Erythroblast (primary cell): ENCODE data around the gene TFDP2.
A peak's percentile ranks its signal among the peaks of the same experiment; 100 is the strongest.
"Not testable (repeated sequence)": the region's sequence is repeated elsewhere in the genome, so short reads cannot be mapped to it uniquely, and the experiment has no call there.

Source experiments
- DNase-seq, 2 experiments: peaks; one replicate each; lab custom pipeline; 2025; lab: John Stamatoyannopoulos, UW
- GATA1 ChIP-seq: IDR thresholded peaks from 2 replicates; pipeline ENCODE4 v1.6.1; 2011; ENCODE audit warnings: low read depth, mild to moderate bottlenecking, control low read depth, low read length, moderate library complexity
- POLR2A ChIP-seq: IDR thresholded peaks from 2 replicates; pipeline ENCODE4 v1.6.1; 2011; ENCODE audit warnings: mild to moderate bottlenecking, low read length

Gene TFDP2

DNA sequence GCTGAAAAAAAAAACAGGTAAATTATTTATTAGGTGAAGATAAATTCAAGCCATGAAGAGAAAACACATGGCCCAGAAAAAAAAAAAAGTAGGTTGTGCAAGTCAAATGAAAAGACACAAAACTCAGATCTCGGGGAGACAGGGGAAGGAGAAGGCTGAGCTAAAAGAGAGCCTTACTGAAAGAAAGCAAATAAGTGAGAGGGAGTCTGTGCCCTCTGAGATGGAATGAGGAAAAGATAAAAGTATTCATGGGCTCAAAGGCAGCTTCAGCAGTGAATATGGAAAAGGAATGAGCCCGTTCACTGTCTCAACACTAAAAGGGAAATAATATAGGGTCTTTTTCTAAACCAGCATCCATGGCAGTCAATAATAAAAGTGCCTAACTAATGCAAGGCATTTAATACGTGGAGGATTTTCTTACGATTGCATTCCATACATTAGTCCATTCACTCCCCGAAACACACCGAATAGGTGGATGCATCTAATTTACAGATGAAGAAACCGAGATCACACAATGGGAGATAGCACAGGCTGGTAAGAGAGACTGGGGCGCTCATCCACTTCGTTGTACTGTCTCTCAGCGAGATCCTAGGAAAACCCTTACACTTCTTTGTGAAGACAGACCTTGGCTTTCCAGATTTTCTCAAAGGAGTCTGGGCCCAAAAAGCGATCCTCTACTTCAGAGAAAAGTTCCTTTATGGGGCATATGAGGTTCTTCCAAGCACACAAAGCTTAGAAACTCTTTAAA, 1.1 kb downstream of the TFDP2 start:
- DNase-seq = peak; percentile 40 to 48
- no peak for TF ChIP-seq GATA1
- TF ChIP-seq POLR2A = no peak

GRCh38 chr3:142144587-142144986, 4.8 kb downstream of the TFDP2 start:
- DNase-seq = not testable (repeated sequence)

DNA sequence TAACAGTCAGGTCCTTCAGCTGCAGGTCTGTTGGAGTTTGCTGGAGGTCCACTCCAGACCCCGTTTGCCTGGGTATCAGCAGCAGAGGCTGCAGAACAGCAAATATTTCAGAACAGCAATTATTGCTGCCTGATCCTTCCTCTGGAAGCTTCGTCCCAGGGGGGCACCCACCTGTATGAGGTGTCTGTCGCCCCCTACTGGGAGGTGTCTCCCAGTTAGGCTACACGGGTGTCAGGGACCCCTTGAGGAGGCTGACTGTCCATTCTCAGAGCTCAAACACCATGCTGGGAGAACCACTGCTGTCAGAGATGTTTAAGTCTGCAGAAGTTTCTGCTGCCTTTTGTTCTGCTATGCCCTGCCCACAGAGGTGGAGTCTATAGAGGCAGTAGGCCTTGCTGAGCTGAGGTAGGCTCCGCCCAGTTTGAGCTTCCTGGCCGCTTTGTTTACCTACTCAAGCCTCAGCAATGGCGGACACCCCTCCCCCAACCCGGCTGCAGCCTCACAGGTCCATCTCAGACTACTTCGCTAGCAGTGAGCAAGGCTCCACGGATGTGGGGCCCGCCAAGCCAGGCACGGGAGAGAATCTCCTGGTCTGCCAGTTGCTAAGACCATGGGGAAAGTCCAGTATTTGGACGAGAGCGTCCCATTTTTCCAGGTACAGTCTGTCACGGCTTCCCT, 8.6 kb downstream of the TFDP2 start:
- DNase-seq = peak; percentile 46 to 63

GRCh38 chr3:142137089-142137488, 12.3 kb downstream of the TFDP2 start:
- not testable (repeated sequence) for DNase-seq

- TF ChIP-seq POLR2A (no peak), GATA1 (no peak)
- no peak for DNase-seq
These were observed 14.5 kb downstream of the TFDP2 start for GRCh38 chr3:142134799-142135325.

DNA sequence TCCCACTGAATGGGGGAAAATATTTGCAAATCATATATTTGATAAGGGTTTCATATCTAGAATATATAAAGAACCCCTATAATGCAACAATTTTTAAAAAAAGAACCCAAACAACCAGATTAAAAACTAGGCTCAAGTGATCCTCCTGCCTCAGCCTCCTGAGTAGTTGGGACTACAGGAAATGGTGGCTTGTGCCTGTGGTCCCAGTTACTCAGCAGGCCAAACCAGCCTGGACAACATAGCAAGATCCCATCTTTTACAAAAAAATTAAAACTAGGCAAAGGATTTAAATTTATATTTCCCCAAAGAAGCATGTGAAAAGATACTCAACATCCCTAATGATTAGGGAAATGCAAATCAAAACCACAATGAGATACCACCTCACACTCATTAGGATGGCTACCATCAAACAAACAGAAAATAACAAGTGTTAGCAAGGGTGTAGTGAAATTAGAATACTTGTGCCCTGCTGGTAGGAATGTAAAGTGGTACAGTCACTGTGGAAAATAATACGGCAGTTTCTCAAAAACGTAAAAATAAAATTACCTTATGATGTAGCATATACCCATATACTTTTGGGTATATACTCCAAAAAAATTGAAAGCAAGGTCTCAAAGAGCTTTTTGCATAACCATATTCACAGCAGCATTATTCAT, 19.7 kb downstream of the TFDP2 start:
- TF ChIP-seq POLR2A = no peak
- no peak for TF ChIP-seq GATA1
- no peak for DNase-seq

DNA sequence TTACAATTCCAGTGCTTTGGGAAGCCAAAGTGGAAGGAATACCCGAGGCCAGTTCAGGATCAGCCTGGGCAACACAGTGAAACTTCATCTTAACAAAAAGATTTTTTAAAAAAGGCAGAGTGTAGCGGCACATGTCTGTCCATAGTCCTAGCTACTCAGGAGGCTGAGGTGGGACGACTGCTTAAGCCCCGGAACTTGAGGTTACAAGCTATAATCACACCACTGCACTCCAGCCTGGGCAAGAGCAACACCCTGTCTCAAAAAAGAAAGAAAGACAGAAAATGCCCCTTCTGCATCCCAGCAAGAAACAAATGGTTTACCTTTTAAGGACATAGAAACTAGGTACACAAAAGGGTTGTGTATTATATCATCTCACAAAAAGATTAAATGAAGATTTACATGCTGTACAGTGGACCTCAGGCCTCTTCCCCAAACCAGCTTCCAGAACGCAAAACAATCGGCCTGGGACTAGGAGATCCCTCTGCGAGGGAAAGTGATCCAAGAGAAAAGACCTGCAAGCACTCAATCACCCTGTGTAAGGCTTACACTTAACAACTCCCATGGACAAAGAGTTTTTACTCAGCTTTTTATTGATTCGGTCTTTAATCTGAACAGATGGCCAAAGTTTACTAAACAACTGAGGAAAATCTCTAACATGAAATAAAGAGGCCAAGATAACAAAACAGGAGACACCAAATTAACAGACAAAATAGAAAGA, 21.2 kb downstream of the TFDP2 start:
- TF ChIP-seq GATA1 (no peak), POLR2A (no peak)
- no peak for DNase-seq

DNA sequence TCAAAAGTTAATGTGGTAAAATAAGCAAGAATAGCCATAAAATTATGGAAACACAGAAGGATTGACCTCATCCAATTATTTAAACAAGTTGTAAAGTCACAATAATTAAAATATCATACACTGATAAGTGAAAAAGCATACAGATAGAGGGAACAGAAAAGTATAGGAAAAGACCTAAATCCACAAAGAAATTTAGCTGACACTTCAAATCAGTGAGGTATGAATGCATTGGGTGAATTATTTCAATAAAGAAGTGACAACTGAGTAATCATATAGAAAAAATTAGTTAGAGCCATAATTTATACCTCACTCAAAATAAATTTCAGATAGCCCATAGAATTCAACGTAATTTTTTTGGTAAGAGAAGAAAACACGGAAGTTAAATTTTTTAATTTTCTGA, 25.1 kb downstream of the TFDP2 start:
- DNase-seq = no peak
- TF ChIP-seq POLR2A (no peak), GATA1 (no peak)

- no peak for DNase-seq
- TF ChIP-seq GATA1 = no peak
- TF ChIP-seq POLR2A = no peak
These were observed 28.6 kb downstream of the TFDP2 start for GRCh38 chr3:142120707-142121106.

DNA sequence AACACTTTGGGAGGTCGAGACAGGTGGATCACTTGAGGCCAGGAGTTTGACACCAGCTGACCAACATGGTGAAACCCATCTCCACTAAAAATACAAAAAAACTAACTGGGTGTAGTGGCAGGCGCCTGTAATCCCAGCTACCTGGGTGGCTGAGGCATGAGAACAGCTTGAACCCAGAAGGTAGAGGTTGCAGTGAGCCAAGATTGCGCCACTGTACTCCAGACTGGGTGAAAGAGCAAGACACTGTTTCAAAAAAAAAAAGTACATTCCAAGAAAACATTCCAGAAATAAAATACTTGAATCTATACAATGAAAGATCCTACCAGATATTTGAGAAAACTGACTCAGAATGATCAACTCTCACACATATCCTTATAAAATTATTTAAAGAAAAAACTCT, 30.4 kb downstream of the TFDP2 start:
- no peak for TF ChIP-seq POLR2A
- no peak for TF ChIP-seq GATA1
- no peak for DNase-seq

- DNase-seq = no peak
- no peak for TF ChIP-seq POLR2A
- TF ChIP-seq GATA1 = no peak
These were observed 32.1 kb downstream of the TFDP2 start for GRCh38 chr3:142117056-142117851.

- DNase-seq = no peak
These were observed 33.3 kb downstream of the TFDP2 start for GRCh38 chr3:142115867-142116668.

GRCh38 chr3:142112601-142113000, 36.7 kb downstream of the TFDP2 start:
- no peak for DNase-seq
- TF ChIP-seq GATA1 = no peak
- TF ChIP-seq POLR2A = no peak

More at GRCh38 chr3:142115867-142116668, 33.3 kb downstream of the TFDP2 start:
- TF ChIP-seq POLR2A = no peak
- TF ChIP-seq GATA1 = no peak
